ENCODE measurements around the gene MAST4.

MAST4 gene

GRCh38 chr5:66615894-66616293 lies 19.7 kb downstream of the MAST4 start:
- Mint-ChIP-seq H3K27me3 (peaks cover 4 to 23% of the 10 kb centered on the region in 2 donors), H3K4me1 (ENCODE audit: low read depth in 2 of 2) (peaks cover 0 to 2% of the 10 kb centered on the region in 2 donors), H3K9me3 (no peaks in the 10 kb centered on the region), H3K4me3 (no peak overlapping the region), H3K36me3 (ENCODE audit: insufficient read depth) (no peaks in the 10 kb centered on the region), H3K27ac (no peak overlapping the region)
- no peak for ATAC-seq (replicated peaks)
- no peak for DNase-seq

GRCh38 chr5:66616520-66617225 lies 20.5 kb downstream of the MAST4 start:
- Mint-ChIP-seq H3K27ac (no peak overlapping the region), H3K4me1 (ENCODE audit: low read depth in 2 of 2) (peaks cover 0 to 2% of the 10 kb centered on the region in 2 donors), H3K36me3 (ENCODE audit: insufficient read depth) (no peaks in the 10 kb centered on the region), H3K4me3 (no peak overlapping the region), H3K9me3 (no peaks in the 10 kb centered on the region), H3K27me3 (peaks cover 11 to 22% of the 10 kb centered on the region in 2 donors)
- ATAC-seq (replicated peaks) (no peak), DNase-seq (no peak)

DNA sequence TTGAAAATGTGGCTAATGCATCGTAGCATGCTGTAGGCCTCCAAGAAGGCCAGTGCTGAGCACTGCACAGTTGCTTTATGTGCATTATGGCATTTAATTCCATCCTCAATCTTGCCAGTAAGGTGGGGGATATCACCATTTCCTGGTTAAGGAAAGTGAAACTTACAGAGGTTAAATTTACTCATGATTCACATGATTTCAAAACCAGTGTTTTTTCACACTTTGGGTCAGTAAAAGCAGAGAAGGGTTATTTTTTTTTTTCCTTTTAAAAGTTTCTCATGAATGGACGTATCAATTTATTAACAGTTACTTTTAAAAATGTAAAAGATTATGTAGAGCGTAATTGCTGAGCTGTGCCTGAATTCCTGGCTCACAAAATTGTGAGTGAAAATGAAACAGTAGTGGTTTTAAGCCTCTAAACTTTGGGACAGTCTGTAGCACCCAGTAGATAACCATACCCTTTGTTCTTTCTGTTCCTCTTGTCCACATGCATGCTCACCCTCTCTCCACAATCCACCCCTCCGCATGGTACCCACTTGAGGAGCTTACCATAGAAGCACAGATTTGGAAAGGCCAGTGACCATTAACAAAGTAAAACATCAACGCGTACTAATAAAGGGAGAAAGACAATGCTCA lies 21.2 kb downstream of the MAST4 start:
- no peaks in the 10 kb centered on the region for H3K9me3 Mint-ChIP-seq
- ATAC-seq (replicated peaks) (no peak), DNase-seq (no peak)
- H3K36me3 Mint-ChIP-seq (ENCODE audit: insufficient read depth): no peaks in the 10 kb centered on the region
- peaks cover 17 to 22% of the 10 kb centered on the region in 2 donors for H3K27me3 Mint-ChIP-seq
- no peak overlapping the region for H3K27ac Mint-ChIP-seq
- H3K4me1 Mint-ChIP-seq (ENCODE audit: low read depth in 2 of 2): peaks cover 0 to 2% of the 10 kb centered on the region in 2 donors
- H3K4me3 Mint-ChIP-seq: no peak overlapping the region

DNA sequence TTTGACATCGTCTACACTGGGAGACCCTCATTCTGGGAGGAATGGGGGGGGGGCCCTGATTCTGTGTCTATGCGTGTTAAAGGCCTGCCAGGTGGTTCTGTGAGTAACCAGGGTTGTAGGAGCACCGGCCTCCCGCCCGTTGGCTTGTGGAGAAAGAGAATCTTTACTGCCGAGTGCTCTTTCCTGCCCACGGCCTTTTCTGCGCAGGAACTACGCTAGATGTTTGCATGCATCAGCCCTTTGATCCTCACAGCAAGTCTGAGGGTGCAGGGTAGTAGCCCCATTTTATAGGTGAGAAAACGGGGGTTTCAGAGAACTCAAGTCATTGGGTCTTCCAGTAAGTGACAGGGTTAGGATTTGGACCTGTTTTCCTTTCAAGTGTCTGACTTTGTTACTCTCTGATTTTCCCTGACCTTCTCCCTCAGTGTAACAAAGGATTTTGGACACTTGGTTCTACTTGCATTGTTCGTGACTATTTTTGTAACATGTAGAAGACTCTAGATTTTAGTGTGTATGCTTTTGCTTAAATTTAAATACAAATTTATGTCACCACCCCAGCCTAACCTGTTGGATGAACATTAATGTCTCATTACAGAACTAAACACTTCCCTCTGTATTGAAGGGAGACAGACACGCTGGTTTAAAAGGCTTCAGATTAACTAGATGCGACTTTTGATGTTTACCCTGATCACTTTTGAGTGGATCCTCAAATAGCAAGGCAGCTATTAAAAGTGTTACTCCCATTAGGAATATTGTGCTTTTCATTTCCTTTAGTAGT lies 22.0 kb downstream of the MAST4 start:
- Mint-ChIP-seq H3K27me3 (peaks cover 21 to 28% of the 10 kb centered on the region in 2 donors), H3K4me1 (ENCODE audit: low read depth in 2 of 2) (peaks cover 0 to 2% of the 10 kb centered on the region in 2 donors), H3K27ac (no peak overlapping the region), H3K9me3 (no peaks in the 10 kb centered on the region), H3K36me3 (ENCODE audit: insufficient read depth) (no peaks in the 10 kb centered on the region), H3K4me3 (no peak overlapping the region)
- DNase-seq (no peak), ATAC-seq (replicated peaks) (no peak)

GRCh38 chr5:66620711-66621110 lies 24.5 kb downstream of the MAST4 start:
- Mint-ChIP-seq H3K4me3 (no peak overlapping the region), H3K27ac (no peak overlapping the region), H3K4me1 (ENCODE audit: low read depth in 2 of 2) (peaks cover 0 to 2% of the 10 kb centered on the region in 2 donors), H3K36me3 (ENCODE audit: insufficient read depth) (no peaks in the 10 kb centered on the region), H3K9me3 (peaks cover 0 to 3% of the 10 kb centered on the region in 2 donors), H3K27me3 (peaks cover 18 to 28% of the 10 kb centered on the region in 2 donors)
- no peak for DNase-seq
- ATAC-seq (replicated peaks): no peak

DNA sequence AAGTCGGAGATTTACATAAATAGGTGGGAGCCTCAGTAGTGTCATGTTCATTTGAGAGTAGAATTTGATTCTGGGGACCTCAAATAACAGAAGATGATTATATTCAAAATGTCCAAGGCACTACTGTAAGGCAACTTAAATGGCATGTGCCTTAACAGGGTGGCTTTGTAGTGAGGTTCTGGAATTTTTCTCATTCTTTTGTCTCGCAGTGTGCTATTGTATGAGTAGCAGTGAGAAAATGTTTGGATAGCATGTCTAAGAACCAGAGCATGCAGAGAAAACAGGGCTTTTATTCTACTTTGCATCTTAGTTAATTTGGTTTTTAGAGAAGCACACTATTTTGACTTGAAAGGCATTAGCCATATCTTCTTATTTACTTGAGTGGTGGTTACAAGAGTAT lies 25.0 kb downstream of the MAST4 start:
- peaks cover 0 to 3% of the 10 kb centered on the region in 2 donors for H3K9me3 Mint-ChIP-seq
- H3K36me3 Mint-ChIP-seq (ENCODE audit: insufficient read depth): no peaks in the 10 kb centered on the region
- H3K27me3 Mint-ChIP-seq: peaks cover 19 to 28% of the 10 kb centered on the region in 2 donors
- H3K4me1 Mint-ChIP-seq (ENCODE audit: low read depth in 2 of 2): peaks cover 0 to 2% of the 10 kb centered on the region in 2 donors
- no peak overlapping the region for H3K4me3 Mint-ChIP-seq
- no peak for DNase-seq
- H3K27ac Mint-ChIP-seq: no peak overlapping the region
- no peak for ATAC-seq (replicated peaks)

GRCh38 chr5:66621736-66622135 lies 25.5 kb downstream of the MAST4 start:
- H3K4me1 Mint-ChIP-seq (ENCODE audit: low read depth in 2 of 2): peaks cover 0 to 2% of the 10 kb centered on the region in 2 donors
- no peak overlapping the region for H3K27ac Mint-ChIP-seq
- ATAC-seq (replicated peaks) (no peak), DNase-seq (no peak)
- H3K27me3 Mint-ChIP-seq: peaks cover 25 to 28% of the 10 kb centered on the region in 2 donors
- no peaks in the 10 kb centered on the region for H3K36me3 Mint-ChIP-seq (ENCODE audit: insufficient read depth)
- peaks cover 0 to 3% of the 10 kb centered on the region in 2 donors for H3K9me3 Mint-ChIP-seq
- no peak overlapping the region for H3K4me3 Mint-ChIP-seq

DNA sequence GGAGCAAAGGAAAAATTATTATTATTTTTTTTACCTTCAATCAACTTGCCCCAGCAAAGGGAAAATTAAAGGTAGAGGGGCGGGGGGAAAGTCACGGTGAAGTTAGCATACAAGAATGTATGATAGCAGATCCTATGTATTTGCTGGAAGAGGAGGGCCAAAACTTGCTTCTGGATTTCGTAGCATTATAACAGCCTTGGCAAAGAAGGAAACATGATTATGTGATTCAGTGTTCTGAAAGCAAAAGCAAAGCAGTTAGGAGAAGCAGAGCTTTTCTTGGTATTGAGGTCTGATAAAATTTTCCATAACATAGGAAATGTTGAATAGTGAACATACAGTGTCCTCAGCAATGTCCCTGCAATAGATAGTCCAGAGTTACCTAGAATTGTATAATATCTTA lies 32.4 kb downstream of the MAST4 start:
- Mint-ChIP-seq H3K4me3 (no peak overlapping the region), H3K9me3 (peaks cover 0 to 2% of the 10 kb centered on the region in 2 donors), H3K36me3 (ENCODE audit: insufficient read depth) (no peaks in the 10 kb centered on the region), H3K4me1 (ENCODE audit: low read depth in 2 of 2) (no peaks in the 10 kb centered on the region), H3K27ac (no peak overlapping the region), H3K27me3 (peaks cover 4 to 9% of the 10 kb centered on the region in 2 donors)
- DNase-seq: no peak
- no peak for ATAC-seq (replicated peaks)

DNA sequence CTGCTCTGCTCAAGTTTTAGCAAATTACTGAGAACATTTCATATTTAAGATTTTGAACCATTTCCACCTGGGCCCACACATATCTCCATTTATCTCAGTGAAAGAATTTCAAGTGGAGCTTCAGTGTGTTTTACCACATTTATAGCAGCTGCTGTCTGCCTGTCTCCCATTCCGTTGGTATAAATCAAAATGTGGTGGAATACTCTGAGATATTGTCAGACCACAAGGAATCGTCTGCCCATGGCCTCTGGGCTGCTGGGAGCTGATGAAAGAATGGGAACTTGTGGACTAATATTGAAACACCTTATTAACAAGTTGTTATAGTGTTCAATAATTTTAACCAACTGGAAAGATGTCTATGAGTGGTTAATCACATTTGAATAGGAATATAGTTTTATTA lies 33.3 kb downstream of the MAST4 start:
- Mint-ChIP-seq H3K4me1 (ENCODE audit: low read depth in 2 of 2) (no peaks in the 10 kb centered on the region), H3K36me3 (ENCODE audit: insufficient read depth) (no peaks in the 10 kb centered on the region), H3K27ac (no peak overlapping the region), H3K4me3 (no peak overlapping the region), H3K27me3 (peaks cover 0 to 9% of the 10 kb centered on the region in 2 donors), H3K9me3 (no peaks in the 10 kb centered on the region)
- DNase-seq (no peak), ATAC-seq (replicated peaks) (no peak)

- Mint-ChIP-seq H3K27me3 (peaks cover 2 to 5% of the 10 kb centered on the region in 2 donors), H3K36me3 (ENCODE audit: insufficient read depth) (no peaks in the 10 kb centered on the region), H3K27ac (no peak overlapping the region), H3K4me1 (ENCODE audit: low read depth in 2 of 2) (no peaks in the 10 kb centered on the region), H3K9me3 (no peaks in the 10 kb centered on the region), H3K4me3 (no peak overlapping the region)
- ATAC-seq (replicated peaks) (no peak), DNase-seq (no peak)
These were observed 37.6 kb downstream of the MAST4 start for GRCh38 chr5:66633754-66634153.

DNA sequence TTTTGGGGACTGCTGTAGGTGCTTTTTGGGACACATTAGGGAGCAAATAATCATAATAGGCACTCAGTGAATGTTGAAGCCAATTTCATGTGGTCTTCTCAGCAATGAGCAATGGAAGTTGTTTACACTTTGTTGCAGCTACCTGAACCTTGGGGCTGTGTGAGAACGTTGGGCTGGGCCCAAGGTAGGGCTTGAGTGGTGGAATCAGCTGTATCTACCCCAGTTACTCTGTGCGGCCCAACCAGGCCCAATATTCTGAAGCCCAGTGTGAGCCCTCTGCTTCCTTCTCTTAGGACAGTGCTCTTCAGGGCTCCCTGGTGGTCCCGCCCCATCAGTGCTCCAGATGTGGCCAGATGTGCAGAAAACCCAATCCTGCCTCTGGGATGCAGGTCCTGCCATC lies 38.4 kb downstream of the MAST4 start:
- no peaks in the 10 kb centered on the region for H3K36me3 Mint-ChIP-seq (ENCODE audit: insufficient read depth)
- no peak overlapping the region for H3K27ac Mint-ChIP-seq
- no peak for DNase-seq
- H3K27me3 Mint-ChIP-seq: peaks cover 5 to 6% of the 10 kb centered on the region in 2 donors
- no peak for ATAC-seq (replicated peaks)
- H3K9me3 Mint-ChIP-seq: no peaks in the 10 kb centered on the region
- no peaks in the 10 kb centered on the region for H3K4me1 Mint-ChIP-seq (ENCODE audit: low read depth in 2 of 2)
- H3K4me3 Mint-ChIP-seq: no peak overlapping the region

- Mint-ChIP-seq H3K9me3 (no peaks in the 10 kb centered on the region), H3K27ac (no peak overlapping the region), H3K27me3 (peaks cover 5 to 14% of the 10 kb centered on the region in 2 donors), H3K4me3 (no peak overlapping the region), H3K4me1 (ENCODE audit: low read depth in 2 of 2) (no peaks in the 10 kb centered on the region), H3K36me3 (ENCODE audit: insufficient read depth) (no peaks in the 10 kb centered on the region)
- no peak for DNase-seq
- ATAC-seq (replicated peaks): no peak
These were observed 41.8 kb downstream of the MAST4 start for GRCh38 chr5:66637994-66638393.

DNA sequence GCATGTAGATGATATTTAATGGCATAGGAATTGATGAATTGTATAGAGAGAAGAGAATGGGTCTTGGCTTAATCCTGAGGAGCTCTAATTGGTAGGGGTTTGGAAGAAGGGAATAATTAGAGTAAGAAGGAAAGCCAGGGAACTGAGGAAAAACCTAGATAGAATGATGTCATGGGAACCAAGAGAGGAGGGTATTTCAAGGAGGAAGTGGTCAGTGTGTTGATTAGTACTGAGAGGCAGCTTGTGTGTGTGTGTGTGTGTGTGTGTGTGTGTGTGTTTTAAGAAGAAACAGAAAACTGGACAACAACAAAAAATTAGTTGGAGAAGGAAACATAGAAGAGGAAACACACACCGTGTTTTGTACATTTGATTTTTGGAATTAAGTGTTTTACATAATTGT lies 42.8 kb downstream of the MAST4 start:
- Mint-ChIP-seq H3K4me3 (no peak overlapping the region), H3K27ac (no peak overlapping the region), H3K36me3 (ENCODE audit: insufficient read depth) (no peaks in the 10 kb centered on the region), H3K27me3 (peaks cover 5 to 14% of the 10 kb centered on the region in 2 donors), H3K4me1 (ENCODE audit: low read depth in 2 of 2) (no peaks in the 10 kb centered on the region), H3K9me3 (no peaks in the 10 kb centered on the region)
- ATAC-seq (replicated peaks) (no peak), DNase-seq (no peak)
